Hepatocyte (in vitro differentiated cells): ENCODE results near the gene RXRA.

Experiments
- CTCF ChIP-seq: fragments of 200-600 bp; sonication (generic); IDR thresholded peaks from 2 replicates; pipeline ENCODE4 v1.5.1; 2016; ENCODE audit warnings: antibody characterized with exemption, mild to moderate bottlenecking; ENCODE audit not compliant: poor library complexity
- EZH2 ChIP-seq: fragments of 200-600 bp; sonication (generic); IDR thresholded peaks from 2 replicates; pipeline ENCODE4 v1.6.1; 2016; ENCODE audit warnings: antibody characterized with exemption, mild to moderate bottlenecking, borderline replicate concordance
- EZH2phosphoT487 ChIP-seq: fragments of 200-600 bp; sonication (generic); IDR thresholded peaks from one replicate; pipeline ENCODE4 v1.6.1; 2018; ENCODE audit warnings: antibody characterized with exemption, mild to moderate bottlenecking, low read depth, moderate library complexity; ENCODE audit not compliant: unreplicated experiment, severe bottlenecking

GRCh38 chr9:134369416-134370212, 43.4 kb downstream of the RXRA start:
- TF ChIP-seq CTCF, result no peak
- TF ChIP-seq EZH2, result no peak
- TF ChIP-seq EZH2phosphoT487, result no peak
